ENCODE measurements around the gene CES4A. TPM values are rescaled to one million over a fixed set of nuclear protein-coding genes. Genes with fewer than 3 reads are reported as not detected.

Gene CES4A
- total and polyA plus RNA-seq, 9 of the 15 experiments (the other 6 are each of a cell fraction or from before 2014, with no cell fraction given) = 0.09 to 0.13 (median 0.11) TPM; not detected in 6

GRCh38 chr16:67052399-67052798 lies 64.0 kb downstream of the CES4A start:
- no peak overlapping the region for H2AFZ ChIP-seq (ENCODE audit: low read depth, low read length)
- H3K27ac ChIP-seq (ENCODE audit: extremely low read depth, low read depth, low read length) = no peak overlapping the region
- H3K4me3 ChIP-seq = no peak overlapping the region
- H3K4me1 ChIP-seq (replicated peaks in 1 of 2; ENCODE audit: control insufficient read depth in 2 of 2, insufficient read depth in 2 of 2, low read length in 2 of 2) = peaks cover 13% of the 10 kb centered on the region in 2 experiments
- no peaks in the 10 kb centered on the region for H3K9me3 ChIP-seq (replicated peaks; ENCODE audit: control insufficient read depth, insufficient read depth, low read depth, low read length)
- H3K36me3 ChIP-seq (ENCODE audit: control insufficient read depth, insufficient read depth, low read length) = peaks cover 24% of the 10 kb centered on the region
- no peaks in the 10 kb centered on the region for H3K9me1 ChIP-seq (ENCODE audit: control insufficient read depth, insufficient read depth, low read length)
- WGBS (ENCODE audit: insufficient coverage, low coverage, missing lambda C conversion rate) = 73% methylated on average over 1 of the region's 1 CpG
- intact Hi-C loops (cut with micrococcal nuclease) (no loop called here), in situ Hi-C loops (cut with MboI) (no loop called here)
- no TSS peak for BruUV-seq (replicated peaks)
- ChIA-PET POLR2A (interaction anchor here (1.0 to 5.0 kb wide), 3 partner anchors 9 to 22 kb away, joined by 3 to 28 read pairs (median 8); no protein-coding TSS in a partner anchor), CTCF (ENCODE audit: low intra/inter-chr PET ratio) (no interaction called here)
- H4K20me1 ChIP-seq (replicated peaks; ENCODE audit: control insufficient read depth, insufficient read depth, low read length) = peaks cover 4% of the 10 kb centered on the region
- H3K9ac ChIP-seq (ENCODE audit: insufficient read depth in 1 of 2, low read depth in 2 of 2, low read length in 2 of 2) = no peak overlapping the region
- peaks cover 31% of the 10 kb centered on the region for H3K79me2 ChIP-seq (ENCODE audit: control insufficient read depth, insufficient read depth, low read length)
- no peak for DNase-seq (ENCODE audit: extremely low read depth in 1 of 4, low spot score in 3 of 4)
- no peak for TF ChIP-seq TRIM24 (IDR thresholded peaks at IDR 0.05)
- TF ChIP-seq KDM5B (IDR thresholded peaks at IDR 0.05; ENCODE audit: insufficient replicate concordance, low read depth, low read length) = no peak
- no peak for TF ChIP-seq RFX5 (IDR thresholded peaks at IDR 0.05; ENCODE audit: low read depth, low read length)
- 0 out of 2 replicates have a peak, but pooled peaks have one; percentile 18 for TF ChIP-seq MAFG (tag; conservative IDR thresholded peaks at IDR 0.05)
- TF ChIP-seq, protein P1, sequence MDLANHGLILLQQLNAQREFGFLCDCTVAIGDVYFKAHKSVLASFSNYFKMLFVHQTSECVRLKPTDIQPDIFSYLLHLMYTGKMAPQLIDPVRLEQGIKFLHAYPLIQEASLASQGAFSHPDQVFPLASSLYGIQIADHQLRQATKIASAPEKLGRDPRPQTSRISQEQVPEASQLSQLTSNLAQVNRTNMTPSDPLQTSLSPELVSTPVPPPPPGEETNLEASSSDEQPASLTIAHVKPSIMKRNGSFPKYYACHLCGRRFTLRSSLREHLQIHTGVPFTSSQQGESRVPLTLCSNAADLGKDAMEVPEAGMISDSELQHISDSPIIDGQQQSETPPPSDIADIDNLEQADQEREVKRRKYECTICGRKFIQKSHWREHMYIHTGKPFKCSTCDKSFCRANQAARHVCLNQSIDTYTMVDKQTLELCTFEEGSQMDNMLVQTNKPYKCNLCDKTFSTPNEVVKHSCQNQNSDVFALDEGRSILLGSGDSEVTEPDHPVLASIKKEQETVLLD (IDR thresholded peaks at IDR 0.05) = no peak
- TF ChIP-seq JUND (IDR thresholded peaks at IDR 0.05; ENCODE audit: borderline replicate concordance, low read depth, low read length) = no peak
- no peak for TF ChIP-seq JUND (tag; IDR thresholded peaks at IDR 0.05; ENCODE audit: borderline replicate concordance, low read depth, low read length)
- no peak for TF ChIP-seq FOXP1 (CRISPR knock-in tag; IDR thresholded peaks at IDR 0.05)
- no peak for TF ChIP-seq ZBTB43 (CRISPR knock-in tag; IDR thresholded peaks at IDR 0.05)
- peak; percentile 44; the same call in 1 of the 2 replicates for TF ChIP-seq C11orf30 (IDR thresholded peaks at IDR 0.05; ENCODE audit: low read depth)
- TF ChIP-seq E2F6 (IDR thresholded peaks at IDR 0.05; ENCODE audit: borderline replicate concordance in 1 of 2, extremely low read depth in 1 of 2, insufficient read depth in 1 of 2, insufficient read length in 1 of 2, low read depth in 1 of 2, low read length in 1 of 2, poor library complexity in 1 of 2, severe bottlenecking in 1 of 2) = no peak
- TF ChIP-seq ZNF316 (IDR thresholded peaks at IDR 0.05) = peak; percentile 74
- TF ChIP-seq ZNF77 (CRISPR knock-in tag; IDR thresholded peaks at IDR 0.05) = no peak
- no peak for ATAC-seq
- no peak for FAIRE-seq
- H3K4me2 ChIP-seq (ENCODE audit: insufficient read depth, low read length) = no peak overlapping the region
- H3K27me3 ChIP-seq (ENCODE audit: control insufficient read depth in 2 of 2, insufficient read depth in 2 of 2, low read length in 2 of 2) = no peaks in the 10 kb centered on the region

Data from K562 (cell line).